ENCODE data around the gene CYP2C9. TPM values are rescaled to one million over a fixed set of nuclear protein-coding genes. Genes with fewer than 3 reads are reported as not detected.
"Not testable (repeated sequence)": the region's sequence is repeated elsewhere in the genome, so short reads cannot be mapped to it uniquely, and the experiment has no call there.

CYP2C9 gene
- total RNA-seq, 5 donors from 2014 or later (not counting 1 experiment from before 2014, with no cell fraction given): 0.32 to 0.55 (median 0.36) TPM; not detected in 2

- H3K4me3 Mint-ChIP-seq; H3K4me3 ChIP-seq (ENCODE audit: control insufficient read depth in 1 of 2, extremely low read depth in 1 of 2, low read length in 1 of 2); H3K9me3 ChIP-seq; H3K4me1 ChIP-seq (ENCODE audit: control insufficient read depth in 1 of 2, extremely low read depth in 1 of 2, insufficient read depth in 2 of 2, low read length in 2 of 2); ATAC-seq (replicated peaks in 1 of 4); H3K36me3 Mint-ChIP-seq; H3K4me1 Mint-ChIP-seq; H3K27me3 Mint-ChIP-seq; H3K27ac Mint-ChIP-seq; H3K36me3 ChIP-seq (ENCODE audit: control insufficient read depth in 2 of 2, extremely low read depth in 1 of 2, insufficient read depth in 1 of 2, low read length in 1 of 2); H3K27me3 ChIP-seq (replicated peaks in 1 of 2; ENCODE audit: control insufficient read depth in 2 of 2, extremely low read depth in 1 of 2, insufficient read depth in 2 of 2, low read length in 1 of 2); POLR2A ChIA-PET; H3K27ac ChIP-seq (ENCODE audit: low read length); DNase-seq; CTCF ChIA-PET: not testable (repeated sequence)
- WGBS (ENCODE audit: insufficient coverage): no CpG with 5 or more reads among the region's 1 CpG
- H3K9me3 Mint-ChIP-seq: peaks cover 0 to 11% (median 5%) of the 10 kb centered on the region in 3 donors
These were observed 33.8 kb upstream of the CYP2C9 start for GRCh38 chr10:94904506-94905148.

DNA sequence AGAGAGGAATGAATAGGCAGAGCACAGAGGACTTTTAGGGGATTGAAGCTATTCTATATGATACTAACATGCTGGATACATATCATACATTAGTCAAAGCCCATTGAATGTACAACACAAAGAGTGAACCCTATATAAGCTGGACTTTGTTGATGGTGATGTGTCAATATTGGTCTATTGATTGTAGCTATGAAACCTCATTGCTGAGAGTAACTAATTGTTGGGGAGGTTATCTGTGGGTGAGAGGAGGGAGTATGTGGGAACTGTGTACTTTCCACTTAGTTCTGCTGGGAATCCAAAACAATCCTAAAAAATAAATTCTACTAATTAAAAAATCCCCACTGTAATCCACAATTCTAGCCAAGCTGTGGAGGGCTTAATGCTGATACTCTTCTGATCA is 22.0 kb upstream of the CYP2C9 start:
- Mint-ChIP-seq H3K27ac (no peak overlapping the region), H3K36me3 (no peaks in the 10 kb centered on the region), H3K27me3 (no peaks in the 10 kb centered on the region), H3K9me3 (peaks cover 16 to 23% (median 18%) of the 10 kb centered on the region in 3 donors), H3K4me1 (no peaks in the 10 kb centered on the region), H3K4me3 (no peak overlapping the region)
- Histone ChIP-seq H3K36me3 (ENCODE audit: control insufficient read depth in 2 of 2, extremely low read depth in 1 of 2, insufficient read depth in 1 of 2, low read length in 1 of 2) (no peaks in the 10 kb centered on the region), H3K4me3 (ENCODE audit: control insufficient read depth in 1 of 2, extremely low read depth in 1 of 2, low read length in 1 of 2) (no peak overlapping the region), H3K27ac (ENCODE audit: low read length) (no peak overlapping the region), H3K9me3 (no peaks in the 10 kb centered on the region), H3K4me1 (ENCODE audit: control insufficient read depth in 1 of 2, extremely low read depth in 1 of 2, insufficient read depth in 2 of 2, low read length in 2 of 2) (no peaks in the 10 kb centered on the region), H3K27me3 (replicated peaks in 1 of 2; ENCODE audit: control insufficient read depth in 2 of 2, extremely low read depth in 1 of 2, insufficient read depth in 2 of 2, low read length in 1 of 2) (no peaks in the 10 kb centered on the region)
- ATAC-seq (replicated peaks in 1 of 4) (no peak), DNase-seq (no peak)
- CTCF ChIA-PET: no interaction called here
- POLR2A ChIA-PET: no interaction called here

DNA sequence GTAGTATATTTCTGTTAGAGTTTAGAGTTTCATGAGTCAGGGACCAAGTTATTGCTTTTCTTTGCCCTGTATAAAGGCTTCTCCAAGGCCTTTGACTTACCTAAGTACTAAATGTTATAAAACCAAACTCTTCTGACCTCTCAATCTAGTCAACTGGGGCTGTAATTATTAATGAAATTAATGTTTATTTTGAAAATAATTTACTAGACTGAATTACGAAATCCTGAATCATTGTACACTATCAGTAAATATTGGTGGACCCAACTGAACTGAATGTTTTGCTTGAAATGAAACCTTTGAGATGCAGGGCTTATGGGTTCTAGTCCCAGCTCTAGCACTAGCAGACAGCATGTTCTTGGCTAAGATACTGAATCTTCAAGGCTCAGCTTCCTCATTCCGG is 1.7 kb upstream of the CYP2C9 start:
- H3K36me3 ChIP-seq (ENCODE audit: control insufficient read depth in 2 of 2, extremely low read depth in 1 of 2, insufficient read depth in 1 of 2, low read length in 1 of 2): no peaks in the 10 kb centered on the region
- DNase-seq (no peak), ATAC-seq (replicated peaks in 1 of 4) (no peak)
- WGBS (ENCODE audit: insufficient coverage): 80% methylated on average over 1 of the region's 2 CpGs
- Mint-ChIP-seq H3K4me1 (no peaks in the 10 kb centered on the region), H3K27ac (no peak overlapping the region), H3K36me3 (no peaks in the 10 kb centered on the region), H3K9me3 (peaks cover 5 to 9% (median 5%) of the 10 kb centered on the region in 3 donors), H3K4me3 (no peak overlapping the region), H3K27me3 (no peaks in the 10 kb centered on the region)
- ChIA-PET POLR2A (no interaction called here), CTCF (no interaction called here)
- no peak overlapping the region for H3K27ac ChIP-seq (ENCODE audit: low read length)
- no peaks in the 10 kb centered on the region for H3K27me3 ChIP-seq (replicated peaks in 1 of 2; ENCODE audit: control insufficient read depth in 2 of 2, extremely low read depth in 1 of 2, insufficient read depth in 2 of 2, low read length in 1 of 2)
- no peaks in the 10 kb centered on the region for H3K4me1 ChIP-seq (ENCODE audit: control insufficient read depth in 1 of 2, extremely low read depth in 1 of 2, insufficient read depth in 2 of 2, low read length in 2 of 2)
- no peaks in the 10 kb centered on the region for H3K9me3 ChIP-seq
- H3K4me3 ChIP-seq (ENCODE audit: control insufficient read depth in 1 of 2, extremely low read depth in 1 of 2, low read length in 1 of 2): no peak overlapping the region

DNA sequence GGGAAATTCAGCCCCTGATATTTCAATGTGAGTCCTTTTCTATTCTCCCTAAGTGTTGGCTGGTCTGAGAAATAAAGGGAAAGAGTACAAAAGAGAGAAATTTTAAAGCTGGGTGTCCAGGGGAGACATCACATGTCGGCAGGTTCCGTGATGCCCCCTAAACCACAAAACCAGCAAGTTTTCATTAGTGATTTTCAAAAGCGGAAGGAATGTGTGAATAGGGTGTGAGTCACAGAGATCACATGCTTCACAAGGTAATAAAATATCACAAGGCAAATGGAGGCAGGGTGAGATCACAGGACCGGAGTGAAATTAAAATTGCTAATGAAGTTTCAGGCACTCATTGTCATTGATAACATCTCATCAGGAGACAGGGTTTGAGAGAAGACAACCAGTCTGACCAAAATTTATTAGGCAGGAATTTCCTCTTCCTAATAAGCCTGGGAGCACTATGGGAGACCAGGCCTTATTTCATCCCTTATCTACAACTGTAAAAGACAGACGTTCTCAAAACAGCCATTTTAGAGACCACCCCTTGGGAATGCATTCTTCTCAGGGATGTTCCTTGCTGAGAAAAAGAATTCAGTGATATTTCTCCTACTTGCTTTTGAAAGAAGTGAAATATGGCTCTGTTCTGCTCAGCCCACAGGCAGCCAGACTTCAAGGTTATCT is 5.1 kb downstream of the CYP2C9 start:
- H3K27me3 ChIP-seq (replicated peaks in 1 of 2; ENCODE audit: control insufficient read depth in 2 of 2, extremely low read depth in 1 of 2, insufficient read depth in 2 of 2, low read length in 1 of 2); H3K27ac Mint-ChIP-seq; CTCF ChIA-PET; H3K4me3 Mint-ChIP-seq; H3K27ac ChIP-seq (ENCODE audit: low read length); H3K4me1 Mint-ChIP-seq; H3K4me1 ChIP-seq (ENCODE audit: control insufficient read depth in 1 of 2, extremely low read depth in 1 of 2, insufficient read depth in 2 of 2, low read length in 2 of 2); H3K36me3 Mint-ChIP-seq; H3K36me3 ChIP-seq (ENCODE audit: control insufficient read depth in 2 of 2, extremely low read depth in 1 of 2, insufficient read depth in 1 of 2, low read length in 1 of 2); H3K9me3 ChIP-seq; POLR2A ChIA-PET; ATAC-seq (replicated peaks in 1 of 4); DNase-seq; H3K4me3 ChIP-seq (ENCODE audit: control insufficient read depth in 1 of 2, extremely low read depth in 1 of 2, low read length in 1 of 2); H3K27me3 Mint-ChIP-seq: not testable (repeated sequence)
- no CpG with 5 or more reads among the region's 5 CpGs for WGBS (ENCODE audit: insufficient coverage)
- peaks cover 11 to 23% (median 14%) of the 10 kb centered on the region in 3 donors for H3K9me3 Mint-ChIP-seq

GRCh38 chr10:94946181-94946580 is 7.7 kb downstream of the CYP2C9 start:
- POLR2A ChIA-PET: interaction anchor here in 1 of 2 donors (0.7 kb wide), 1 partner anchor 819 kb away, joined by 4 read pairs; no protein-coding TSS in a partner anchor
- peaks cover 7 to 31% (median 9%) of the 10 kb centered on the region in 3 donors for H3K9me3 Mint-ChIP-seq
- H3K36me3 ChIP-seq (ENCODE audit: control insufficient read depth in 2 of 2, extremely low read depth in 1 of 2, insufficient read depth in 1 of 2, low read length in 1 of 2); H3K4me1 ChIP-seq (ENCODE audit: control insufficient read depth in 1 of 2, extremely low read depth in 1 of 2, insufficient read depth in 2 of 2, low read length in 2 of 2); H3K9me3 ChIP-seq; H3K27ac ChIP-seq (ENCODE audit: low read length); H3K4me3 Mint-ChIP-seq; H3K4me3 ChIP-seq (ENCODE audit: control insufficient read depth in 1 of 2, extremely low read depth in 1 of 2, low read length in 1 of 2); DNase-seq; ATAC-seq (replicated peaks in 1 of 4); CTCF ChIA-PET; H3K27me3 ChIP-seq (replicated peaks in 1 of 2; ENCODE audit: control insufficient read depth in 2 of 2, extremely low read depth in 1 of 2, insufficient read depth in 2 of 2, low read length in 1 of 2); H3K36me3 Mint-ChIP-seq; H3K4me1 Mint-ChIP-seq; H3K27me3 Mint-ChIP-seq; H3K27ac Mint-ChIP-seq: not testable (repeated sequence)
- WGBS (ENCODE audit: insufficient coverage): 63% methylated on average over 1 of the region's 4 CpGs

DNA sequence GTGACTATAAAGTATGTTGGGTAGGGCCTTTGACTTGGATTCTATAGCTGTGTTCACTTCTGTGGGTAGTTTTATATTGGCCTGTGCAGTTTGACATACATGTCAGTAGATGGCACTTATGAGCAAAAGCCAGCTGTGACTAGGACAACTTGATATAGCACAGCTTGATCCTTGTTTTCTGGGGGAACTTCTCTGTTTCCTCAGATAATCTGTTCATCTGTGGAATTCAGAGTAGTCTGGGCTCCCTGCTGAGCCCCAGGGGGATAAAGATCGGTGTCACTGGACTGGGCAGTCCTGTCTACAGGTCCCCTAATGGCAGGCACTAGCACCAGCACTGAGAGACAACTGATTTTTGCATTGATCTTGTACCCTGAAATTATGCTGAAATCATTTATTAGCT is 25.4 kb downstream of the CYP2C9 start:
- ATAC-seq (replicated peaks in 1 of 4): no peak
- H3K27ac Mint-ChIP-seq: no peak overlapping the region
- no peak overlapping the region for H3K4me3 ChIP-seq (ENCODE audit: control insufficient read depth in 1 of 2, extremely low read depth in 1 of 2, low read length in 1 of 2)
- peaks cover 0 to 4% of the 10 kb centered on the region in 2 donors for H3K27me3 Mint-ChIP-seq
- H3K36me3 Mint-ChIP-seq: no peaks in the 10 kb centered on the region
- ChIA-PET POLR2A (no interaction called here), CTCF (interaction anchor here in 1 of 2 donors (0.6 kb wide), 1 partner anchor 1706 kb away, joined by 3 read pairs; no protein-coding TSS in a partner anchor)
- no peak overlapping the region for H3K27ac ChIP-seq (ENCODE audit: low read length)
- no peak for DNase-seq
- H3K36me3 ChIP-seq (ENCODE audit: control insufficient read depth in 2 of 2, extremely low read depth in 1 of 2, insufficient read depth in 1 of 2, low read length in 1 of 2): no peaks in the 10 kb centered on the region
- H3K27me3 ChIP-seq (replicated peaks in 1 of 2; ENCODE audit: control insufficient read depth in 2 of 2, extremely low read depth in 1 of 2, insufficient read depth in 2 of 2, low read length in 1 of 2): no peaks in the 10 kb centered on the region
- H3K4me1 Mint-ChIP-seq: no peaks in the 10 kb centered on the region
- WGBS (ENCODE audit: insufficient coverage): no CpG with 5 or more reads among the region's 1 CpG
- H3K4me3 Mint-ChIP-seq: no peak overlapping the region
- H3K9me3 Mint-ChIP-seq: peaks cover 0 to 20% (median 7%) of the 10 kb centered on the region in 3 donors
- H3K9me3 ChIP-seq: no peaks in the 10 kb centered on the region
- H3K4me1 ChIP-seq (ENCODE audit: control insufficient read depth in 1 of 2, extremely low read depth in 1 of 2, insufficient read depth in 2 of 2, low read length in 2 of 2): no peaks in the 10 kb centered on the region

All from T-cell (primary cell).